GM12872 (cell line): ENCODE results near the gene EDARADD.

Experiments
- CTCF ChIP-seq: IDR thresholded peaks from 3 replicates; pipeline ENCODE4 v1.5.1; 2011; ENCODE audit warnings: low read depth, mild to moderate bottlenecking, low read length, moderate library complexity; ENCODE audit not compliant: insufficient read depth

Gene EDARADD

GRCh38 chr1:236508593-236509027 is 114.5 kb downstream of the EDARADD start:
- no peak for TF ChIP-seq CTCF

DNA sequence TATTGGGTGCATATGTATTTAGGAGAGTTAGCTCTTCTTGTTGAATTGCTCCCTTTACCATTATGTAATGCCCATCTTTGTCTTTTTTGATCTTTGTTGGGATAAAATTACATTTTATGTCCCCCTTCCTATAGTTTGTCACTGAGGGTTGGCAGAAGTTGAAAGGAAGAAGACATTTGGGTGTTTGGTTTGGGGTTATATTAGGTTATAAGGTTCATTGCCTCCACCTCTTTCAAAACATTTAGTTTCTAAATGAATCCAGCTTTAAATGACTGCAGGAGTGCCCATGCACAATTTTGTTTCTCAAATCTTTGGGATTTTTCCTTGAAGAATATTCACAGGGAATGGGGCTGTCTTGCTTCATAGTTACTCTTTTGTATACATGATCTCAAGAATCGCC is 115.1 kb downstream of the EDARADD start:
- TF ChIP-seq CTCF, result no peak

GRCh38 chr1:236509647-236510401 is 115.7 kb downstream of the EDARADD start:
- no peak for TF ChIP-seq CTCF

DNA sequence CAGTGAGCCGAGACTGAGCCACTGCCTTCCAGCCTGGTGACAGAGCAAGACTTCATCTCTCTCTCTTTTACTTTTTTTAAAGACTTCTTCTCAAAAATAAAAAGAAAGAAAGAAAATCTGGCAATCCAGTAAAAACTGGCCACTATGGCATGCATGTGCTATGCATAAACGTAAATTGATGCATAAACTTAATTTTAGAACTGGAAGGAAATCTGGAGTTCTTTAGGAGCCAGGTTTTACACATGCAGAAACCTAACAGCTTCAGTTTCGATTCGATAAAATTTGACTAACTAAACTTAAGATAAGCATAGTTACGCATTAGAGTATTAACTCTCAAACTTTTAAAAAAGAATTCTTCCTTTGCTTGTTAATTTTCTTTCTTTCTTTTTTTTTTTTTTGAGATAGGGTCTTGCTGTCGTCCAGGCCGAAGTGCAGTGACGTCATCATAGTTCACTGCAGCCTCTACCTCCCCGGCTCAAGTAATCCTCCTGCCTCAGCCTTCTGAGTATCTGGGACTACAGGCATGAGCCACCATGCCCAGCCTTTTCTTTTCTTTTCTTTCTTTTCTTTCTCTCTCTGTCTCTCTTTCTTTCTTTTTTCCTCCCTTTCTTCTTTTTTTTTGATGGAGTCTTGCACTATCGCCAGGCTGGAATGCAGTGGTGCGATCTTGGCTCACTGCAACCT is 117.8 kb downstream of the EDARADD start:
- no peak for TF ChIP-seq CTCF

DNA sequence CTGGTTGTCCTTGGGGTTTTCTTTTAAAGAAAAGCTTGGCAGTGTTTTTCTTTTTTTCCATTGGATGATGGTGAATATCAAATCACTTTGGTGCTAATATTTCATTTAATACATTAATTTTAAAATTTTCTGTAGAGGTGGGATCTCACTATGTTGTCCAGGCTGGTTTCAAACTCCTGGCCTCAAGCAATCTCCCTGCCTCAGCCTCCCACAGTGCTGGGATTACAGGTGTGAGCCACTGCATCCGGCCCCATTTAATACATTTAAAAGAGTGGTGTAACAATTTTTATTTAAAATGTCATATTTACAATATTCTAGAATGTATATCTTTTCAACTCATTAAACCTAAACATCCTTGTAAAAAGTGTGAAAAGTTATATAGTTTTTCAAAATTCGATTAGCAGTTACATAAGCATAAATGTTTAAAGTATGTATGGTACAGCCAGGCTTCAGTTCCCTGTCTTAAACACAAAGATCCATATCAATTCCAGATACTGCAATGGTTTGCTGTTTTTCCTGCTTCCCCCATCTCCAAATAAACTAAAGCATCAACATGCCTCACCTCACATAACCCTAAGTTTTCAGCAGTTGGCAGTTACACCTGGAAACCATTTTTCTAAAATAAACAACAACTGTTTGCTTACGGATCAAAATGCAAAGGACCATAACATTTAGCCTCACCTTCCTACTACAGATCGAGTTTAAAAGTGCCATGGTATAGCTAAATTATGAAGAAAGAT is 120.8 kb downstream of the EDARADD start:
- TF ChIP-seq CTCF, result no peak

- TF ChIP-seq CTCF, result no peak
Measured at GRCh38 chr1:236515443-236515958, 121.4 kb downstream of the EDARADD start.
